HS-5 (cell line): ENCODE measurements around the gene CFAP70.
"Not testable (repeated sequence)": the region's sequence is repeated elsewhere in the genome, so short reads cannot be mapped to it uniquely, and the experiment has no call there.

ENCODE experiments used
- DNase-seq: peaks from one replicate; pipeline ENCODE4 v3.0.0-alpha.2; 2012; ENCODE audit warnings: low read depth

Gene CFAP70

GRCh38 chr10:73339436-73339835, 19.2 kb downstream of the CFAP70 start:
- no peak for DNase-seq

GRCh38 chr10:73338801-73339368, 19.8 kb downstream of the CFAP70 start:
- DNase-seq = no peak

- no peak for DNase-seq
Observed at GRCh38 chr10:73333202-73333601, 25.5 kb downstream of the CFAP70 start.

DNA sequence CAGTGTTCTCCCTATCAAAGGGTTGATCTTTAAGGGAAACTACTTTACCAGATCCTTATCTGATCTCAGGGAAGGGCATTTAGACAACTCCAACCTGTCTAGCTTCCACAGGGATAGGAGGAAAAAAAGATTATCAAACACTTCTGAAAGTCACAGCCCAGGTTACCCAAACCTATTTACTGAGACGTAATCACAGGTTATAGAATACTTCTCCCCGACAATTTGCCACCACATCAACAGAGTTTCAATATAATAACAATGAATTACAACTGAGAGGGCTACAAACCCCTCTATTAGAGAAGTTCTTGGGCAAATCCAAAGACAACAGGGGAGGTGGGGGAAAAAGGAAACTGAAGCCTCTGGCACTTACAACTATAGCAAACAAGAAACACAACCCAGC, 26.3 kb downstream of the CFAP70 start:
- no peak for DNase-seq

DNA sequence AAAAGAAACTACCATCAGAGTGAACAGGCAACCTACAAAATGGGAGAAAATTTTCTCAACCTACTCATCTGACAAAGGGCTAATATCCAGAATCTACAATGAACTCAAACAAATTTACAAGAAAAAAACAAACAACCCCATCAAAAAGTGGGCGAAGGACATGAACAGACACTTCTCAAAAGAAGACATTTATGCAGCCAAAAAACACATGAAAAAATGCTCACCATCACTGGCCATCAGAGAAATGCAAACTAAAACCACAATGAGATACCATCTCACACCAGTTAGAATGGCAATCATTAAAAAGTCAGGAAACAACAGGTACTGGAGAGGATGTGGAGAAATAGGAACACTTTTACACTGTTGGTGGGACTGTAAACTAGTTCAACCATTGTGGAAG, 30.1 kb downstream of the CFAP70 start:
- not testable (repeated sequence) for DNase-seq

DNA sequence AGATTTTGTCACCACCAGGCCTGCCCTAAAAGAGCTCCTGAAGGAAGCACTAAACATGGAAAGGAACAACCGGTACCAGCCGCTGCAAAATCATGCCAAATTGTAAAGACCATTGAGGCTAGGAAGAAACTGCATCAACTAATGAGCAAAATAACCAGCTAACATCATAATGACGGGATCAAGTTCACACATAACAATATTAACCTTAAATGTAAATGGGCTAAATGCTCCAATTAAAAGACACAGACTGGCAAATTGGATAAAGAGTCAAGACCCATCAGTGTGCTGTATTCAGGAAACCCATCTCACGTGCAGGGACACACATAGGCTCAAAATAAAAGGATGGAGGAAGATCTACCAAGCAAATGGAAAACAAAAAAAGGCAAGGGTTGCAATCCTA, 33.4 kb downstream of the CFAP70 start:
- not testable (repeated sequence) for DNase-seq

GRCh38 chr10:73323582-73323981, 35.1 kb downstream of the CFAP70 start:
- not testable (repeated sequence) for DNase-seq

GRCh38 chr10:73310475-73310874, 48.2 kb downstream of the CFAP70 start:
- DNase-seq = no peak

- no peak for DNase-seq
Observed at GRCh38 chr10:73307203-73307800, 51.4 kb downstream of the CFAP70 start.

GRCh38 chr10:73306171-73306708, 52.4 kb downstream of the CFAP70 start:
- no peak for DNase-seq

DNA sequence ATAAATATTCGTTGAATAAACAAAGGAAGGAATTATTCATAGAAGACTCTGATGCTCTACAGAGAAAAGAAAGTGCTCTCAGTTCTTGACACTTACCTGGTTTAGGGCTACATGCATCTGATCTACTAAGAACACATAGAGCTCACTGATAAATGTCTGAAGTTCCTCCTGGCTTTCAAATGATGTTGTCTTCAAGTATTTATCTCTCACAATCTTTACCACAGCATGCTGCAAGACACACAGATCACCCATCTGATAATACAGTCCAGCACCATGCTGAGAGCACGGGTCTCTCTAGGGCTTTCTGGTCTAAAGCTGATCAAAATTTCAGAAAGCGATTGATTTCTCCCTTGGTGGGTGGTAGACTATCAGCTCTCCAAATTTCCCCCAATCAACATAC, 61.7 kb downstream of the CFAP70 start:
- DNase-seq = no peak

DNA sequence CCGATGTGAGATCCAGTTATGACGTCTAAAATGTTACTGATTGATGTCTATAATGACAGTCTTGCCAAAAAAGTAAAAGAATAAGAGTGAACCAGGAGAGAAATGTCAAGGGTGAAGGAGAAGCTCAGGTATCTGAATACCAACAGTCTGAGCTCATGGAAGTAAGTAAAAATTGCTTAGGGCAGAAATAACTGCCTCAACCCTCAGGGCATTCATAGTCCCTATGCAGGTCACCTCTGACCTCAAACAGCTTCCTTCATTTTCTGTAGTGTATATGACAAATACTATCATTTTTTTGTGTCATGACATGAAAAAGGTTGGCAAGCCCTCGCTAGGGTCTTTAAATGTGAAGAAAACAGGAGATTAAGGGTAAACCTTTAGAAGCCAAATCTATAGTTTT, 65.2 kb downstream of the CFAP70 start:
- DNase-seq = no peak

- DNase-seq = no peak
Observed at GRCh38 chr10:73289958-73290357, 68.7 kb downstream of the CFAP70 start.

DNA sequence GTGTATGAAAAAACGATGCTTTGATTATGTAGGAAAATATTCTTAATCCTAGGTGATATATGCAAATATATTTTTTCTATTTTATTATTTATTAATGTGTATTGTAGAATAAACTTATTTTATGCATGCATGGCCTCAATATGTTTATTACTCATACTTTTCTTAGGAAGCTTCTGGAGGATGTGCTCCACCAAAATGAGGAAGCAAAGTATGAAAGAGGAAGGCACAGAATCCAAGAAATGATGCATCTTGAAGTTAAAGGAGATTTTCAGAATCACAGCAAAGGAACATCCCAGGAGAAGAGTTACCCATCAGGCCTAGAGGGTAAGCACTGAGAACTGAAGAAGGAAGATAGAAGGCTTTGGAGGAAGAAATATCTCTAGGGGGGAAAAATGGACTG, 71.2 kb downstream of the CFAP70 start:
- no peak for DNase-seq

GRCh38 chr10:73281097-73281496, 77.6 kb downstream of the CFAP70 start:
- DNase-seq = no peak

DNA sequence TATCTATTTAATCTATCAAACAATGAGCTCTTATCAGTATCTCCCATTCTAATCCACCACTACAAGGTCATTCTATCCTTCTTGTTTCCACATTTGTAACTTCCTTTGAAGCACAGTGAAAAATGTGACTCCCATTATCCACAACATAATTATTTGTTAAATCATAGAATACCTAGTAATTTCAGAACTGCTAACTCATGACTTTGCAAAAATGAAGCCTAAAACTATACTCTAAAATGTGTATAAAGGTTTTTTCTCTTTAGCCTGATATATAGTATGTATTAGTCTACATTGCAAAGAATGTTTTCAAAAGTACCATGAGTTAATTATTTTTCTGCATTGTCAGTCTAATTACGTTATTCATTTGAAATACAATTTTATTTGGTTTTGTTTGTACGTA, 94.2 kb downstream of the CFAP70 start:
- DNase-seq = no peak

- DNase-seq = peak; percentile 49
Observed at GRCh38 chr10:73263693-73264347, 94.8 kb downstream of the CFAP70 start.

GRCh38 chr10:73262880-73263555, 95.6 kb downstream of the CFAP70 start:
- DNase-seq = no peak

DNA sequence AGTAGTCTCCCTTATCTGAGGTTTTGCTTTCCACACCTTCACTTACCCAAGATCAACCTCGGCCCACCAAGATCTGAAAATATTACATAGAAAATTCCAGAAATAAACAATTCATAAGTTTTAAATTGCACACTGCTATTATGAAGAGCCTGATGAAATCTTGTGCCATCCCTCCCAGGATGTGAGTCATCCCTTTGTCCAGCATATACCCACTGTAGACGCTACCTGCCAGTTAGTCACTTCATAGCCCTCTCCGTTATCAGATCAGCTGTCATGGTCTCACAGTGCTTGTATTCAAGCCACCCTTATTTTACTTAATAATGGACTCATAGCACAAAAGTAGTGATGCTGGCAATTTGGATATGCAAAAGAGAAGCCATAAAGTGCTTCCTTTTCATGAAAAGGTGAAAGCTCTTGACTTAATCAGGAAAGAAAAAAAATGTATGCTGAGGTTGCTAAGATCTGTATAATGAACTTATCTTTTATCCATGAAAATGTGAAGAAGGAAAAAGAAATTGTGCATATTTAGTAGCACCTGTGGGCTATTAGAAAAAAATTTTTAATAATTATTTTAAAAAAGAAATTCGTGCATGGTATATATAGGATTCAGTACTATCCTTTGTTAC, 96.4 kb downstream of the CFAP70 start:
- DNase-seq = peak; percentile 73

- no peak for DNase-seq
Observed at GRCh38 chr10:73261362-73261995, 97.2 kb downstream of the CFAP70 start.

DNA sequence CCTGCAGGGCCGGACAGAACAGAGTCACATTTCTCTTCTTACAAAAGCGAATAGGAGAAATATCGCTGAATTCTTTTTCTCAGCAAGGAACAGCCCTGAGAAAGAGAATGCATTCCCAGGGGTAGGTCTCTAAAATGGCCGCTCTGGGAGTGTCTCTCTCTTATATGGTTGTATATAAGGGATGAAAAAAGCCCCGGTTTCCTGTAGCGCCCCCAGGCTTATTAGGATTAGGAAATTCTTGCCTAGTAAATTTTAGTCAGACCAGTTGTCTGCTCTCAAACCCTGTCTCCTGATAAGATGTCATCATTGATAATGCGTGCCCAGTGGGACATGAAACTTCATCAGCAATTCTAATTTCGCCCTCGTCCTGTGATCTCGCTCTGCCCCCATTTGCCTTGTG, 100.1 kb downstream of the CFAP70 start:
- DNase-seq = not testable (repeated sequence)

DNA sequence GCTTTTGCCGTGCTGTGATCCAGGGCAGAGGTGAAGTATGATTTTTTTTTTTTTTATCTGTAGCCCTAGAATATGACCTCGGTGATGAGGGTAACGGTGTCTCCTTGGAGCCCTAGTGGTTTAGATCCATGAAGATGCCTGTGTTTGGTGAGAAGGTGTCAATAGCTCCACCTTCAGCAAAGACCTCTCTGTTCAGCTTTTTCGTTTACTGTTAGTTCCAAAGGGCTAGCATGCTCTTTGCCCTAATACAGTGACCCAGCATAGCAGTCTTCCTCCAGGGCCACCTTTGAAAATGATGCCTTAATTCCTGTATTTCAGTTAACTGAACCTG, 105.5 kb downstream of the CFAP70 start:
- no peak for DNase-seq
